ENCODE data around the gene NRIP3. TPM values are rescaled to one million over a fixed set of nuclear protein-coding genes. Genes with fewer than 3 reads are reported as not detected.

Gene NRIP3
- total RNA-seq, 1 experiment from 2014 or later = 1.9 TPM

DNA sequence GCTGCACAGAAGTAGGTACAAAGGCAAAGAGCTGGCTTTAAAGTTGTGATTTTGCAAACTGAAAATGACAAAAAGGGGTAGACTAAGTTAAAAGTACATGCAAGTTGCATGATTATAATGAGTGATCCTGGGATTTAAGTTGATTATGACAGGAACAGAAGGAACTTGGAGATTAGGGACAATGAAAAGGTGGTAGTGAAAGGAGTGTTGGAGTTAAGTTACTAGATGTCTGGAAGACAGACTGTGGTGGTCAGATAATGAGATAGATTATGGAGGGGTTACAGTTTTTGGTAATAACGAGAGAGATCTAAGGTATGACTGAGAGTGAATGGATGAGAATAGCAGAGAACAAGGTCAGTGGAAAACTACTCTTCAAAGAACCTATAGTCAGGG, 31.9 kb downstream of the NRIP3 start:
- no peak for DNase-seq
- Histone ChIP-seq H3K36me3 (replicated peaks; ENCODE audit: control insufficient read depth, insufficient read depth, low read length) (no peaks in the 10 kb centered on the region; the same call in 1 of the 2 replicates), H3K4me3 (ENCODE audit: insufficient read depth, low read depth, low read length) (no peak overlapping the region), H3K27me3 (ENCODE audit: control insufficient read depth, insufficient read depth, low read length) (no peaks in the 10 kb centered on the region)

DNA sequence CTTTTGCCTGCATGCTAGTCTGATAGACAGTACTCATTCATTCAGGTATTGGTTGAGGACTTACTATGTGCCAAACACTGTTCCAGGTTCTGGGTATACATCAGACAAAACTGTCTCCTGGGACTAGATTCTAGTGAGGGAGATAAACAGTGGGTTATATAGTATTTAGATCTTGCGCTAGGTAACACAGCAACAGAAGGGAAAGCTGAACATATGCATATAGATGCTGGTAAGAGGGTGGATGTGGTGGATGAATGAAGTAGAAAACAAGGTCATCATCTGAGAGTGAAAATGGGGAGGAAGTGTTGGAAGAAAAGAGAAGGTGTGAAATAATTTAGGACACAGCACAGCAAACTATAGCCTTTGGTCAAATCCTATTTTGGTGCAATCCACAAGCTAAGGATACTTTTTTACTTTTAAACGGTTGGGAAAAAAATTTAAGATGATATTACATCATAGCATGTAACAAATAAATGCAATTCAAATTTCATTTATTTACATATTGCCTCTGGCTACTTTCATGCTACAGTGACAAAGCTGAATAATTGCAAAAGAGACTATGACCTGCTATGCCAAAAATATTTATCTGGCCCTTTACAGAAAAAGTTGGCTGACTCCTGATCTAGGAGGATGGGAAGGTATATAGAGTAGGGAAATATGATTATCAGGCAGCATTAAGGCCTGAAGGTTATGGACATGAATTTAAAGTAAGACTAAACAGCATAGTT, 32.4 kb downstream of the NRIP3 start:
- Histone ChIP-seq H3K27me3 (ENCODE audit: control insufficient read depth, insufficient read depth, low read length) (no peaks in the 10 kb centered on the region), H3K4me3 (ENCODE audit: insufficient read depth, low read depth, low read length) (no peak overlapping the region), H3K36me3 (replicated peaks; ENCODE audit: control insufficient read depth, insufficient read depth, low read length) (no peaks in the 10 kb centered on the region; the same call in 1 of the 2 replicates)
- no peak for DNase-seq

DNA sequence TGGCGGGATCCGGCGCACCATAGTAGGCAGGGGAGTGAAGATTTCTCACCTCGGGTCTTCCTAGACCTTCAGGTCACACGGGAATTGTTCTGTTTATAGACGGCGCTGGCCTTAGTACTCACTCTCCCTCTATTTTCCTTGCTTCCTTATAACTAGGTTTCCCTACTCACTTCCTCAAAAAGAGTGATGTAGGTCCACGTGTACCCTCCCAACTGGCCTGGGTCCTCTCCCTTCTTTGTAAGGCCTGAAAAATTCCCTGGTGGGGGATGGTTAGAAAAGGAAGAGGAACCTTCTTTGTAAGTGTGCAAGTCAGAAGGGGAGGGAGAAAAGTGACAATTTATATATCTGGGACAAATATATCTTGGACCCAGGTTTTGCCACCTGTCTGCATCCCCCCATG, 36.6 kb downstream of the NRIP3 start:
- no peaks in the 10 kb centered on the region for H3K27me3 ChIP-seq (ENCODE audit: control insufficient read depth, insufficient read depth, low read length)
- H3K36me3 ChIP-seq (replicated peaks; ENCODE audit: control insufficient read depth, insufficient read depth, low read length) = no peaks in the 10 kb centered on the region; the same call in 1 of the 2 replicates
- no peak overlapping the region for H3K4me3 ChIP-seq (ENCODE audit: insufficient read depth, low read depth, low read length)
- no peak for DNase-seq

DNA sequence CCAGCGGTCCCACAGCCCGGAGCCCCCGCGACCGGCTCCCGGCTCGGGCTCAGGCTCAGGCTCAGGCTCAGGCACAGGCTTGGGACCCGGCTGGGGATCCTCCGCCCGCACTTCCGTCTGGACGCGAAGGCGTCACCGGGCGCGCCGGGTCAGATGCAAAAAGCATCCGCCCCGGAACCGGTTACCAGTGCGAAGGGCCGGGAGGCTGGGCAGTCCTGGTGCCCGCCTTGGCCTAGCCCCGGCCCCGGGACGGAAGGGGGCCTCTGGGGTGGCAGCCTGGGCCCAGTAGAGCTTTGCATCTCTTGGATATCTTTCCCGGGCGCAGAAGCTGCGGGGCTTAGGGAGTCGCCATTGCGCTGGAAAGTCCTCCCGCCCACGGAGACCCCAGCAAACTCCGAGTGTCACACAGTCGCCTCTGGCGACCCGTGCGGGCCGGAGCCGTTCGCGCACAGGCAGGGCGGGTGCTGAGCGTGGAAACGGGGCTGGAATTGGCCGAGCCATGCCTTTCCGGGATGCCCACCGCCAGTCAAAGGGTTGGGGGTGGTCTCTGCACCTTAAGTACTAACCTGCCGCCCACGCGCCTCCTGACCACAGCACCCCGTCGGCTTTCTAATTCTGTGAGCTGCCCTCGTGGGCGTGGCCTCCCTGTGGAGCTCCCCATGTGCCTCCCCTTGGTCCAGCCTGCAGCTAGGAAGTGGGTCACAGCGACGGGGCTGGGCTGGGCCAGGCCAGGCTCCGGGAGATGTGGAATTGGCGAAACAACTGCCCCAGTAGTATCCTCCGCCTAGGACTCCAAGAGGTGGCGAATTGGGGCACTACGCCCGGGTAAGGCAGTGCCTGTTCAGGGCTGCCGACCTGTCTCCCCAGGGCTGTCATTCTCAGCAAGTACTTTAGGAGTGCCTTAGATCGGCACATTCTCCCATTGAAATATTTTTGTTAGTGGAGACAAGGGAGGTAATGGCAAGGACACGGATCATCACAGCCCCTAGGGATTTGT, 39.2 kb downstream of the NRIP3 start, which contains the start of gene TMEM9B:
Gene TMEM9B, minus strand, starts transcription at position 119 of the 997 bp plus-strand sequence. CDS start 129 bp downstream, outside the sequence.
- DNase-seq = peak; percentile 94
- Histone ChIP-seq H3K27me3 (ENCODE audit: control insufficient read depth, insufficient read depth, low read length) (no peaks in the 10 kb centered on the region), H3K36me3 (replicated peaks; ENCODE audit: control insufficient read depth, insufficient read depth, low read length) (no peaks in the 10 kb centered on the region; the same call in 1 of the 2 replicates), H3K4me3 (ENCODE audit: insufficient read depth, low read depth, low read length) (peak within 1 kb of the TSS; percentile 93)

DNA sequence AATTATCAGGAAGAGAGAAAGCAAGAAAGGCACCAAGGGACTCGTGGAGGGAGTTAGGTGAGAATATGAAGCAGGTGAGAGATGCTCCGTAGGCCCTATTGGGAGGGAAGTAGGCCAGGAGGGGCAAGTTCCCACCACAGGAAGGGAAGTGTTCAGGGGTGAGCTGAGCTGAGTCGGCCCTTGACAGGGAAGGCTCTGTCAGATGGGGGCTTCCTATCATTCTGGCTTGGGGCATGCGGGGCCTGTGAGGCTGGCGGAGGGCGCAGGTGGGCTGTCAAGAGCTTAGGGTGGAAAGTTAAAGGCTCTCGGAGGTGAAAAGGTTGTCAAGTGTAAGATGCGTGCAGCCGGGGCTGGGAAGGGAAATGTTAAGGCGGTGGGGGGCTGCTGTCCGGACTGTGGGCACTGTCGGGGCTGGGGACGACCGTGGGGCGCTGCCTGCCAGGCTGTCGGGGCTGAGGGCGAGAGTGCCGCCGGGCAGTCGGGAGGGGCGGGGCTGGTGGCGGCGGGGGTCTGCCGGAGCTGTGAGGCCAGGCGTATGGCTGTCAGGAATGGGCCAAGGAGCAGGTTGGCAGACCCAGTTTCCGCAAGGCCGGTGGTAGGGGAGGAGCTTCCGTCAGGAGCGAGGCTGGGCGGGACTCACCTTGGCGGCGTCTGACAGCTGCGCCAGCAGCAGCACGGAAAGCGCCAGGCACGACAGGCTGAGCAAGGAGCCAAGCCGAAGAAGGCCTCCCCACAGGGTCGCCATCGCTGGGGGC, 40.1 kb downstream of the NRIP3 start:
- H3K27me3 ChIP-seq (ENCODE audit: control insufficient read depth, insufficient read depth, low read length) = no peaks in the 10 kb centered on the region
- peak; percentile 94 for DNase-seq
- no peaks in the 10 kb centered on the region for H3K36me3 ChIP-seq (replicated peaks; ENCODE audit: control insufficient read depth, insufficient read depth, low read length)
- peak overlapping the region; percentile 93 for H3K4me3 ChIP-seq (ENCODE audit: insufficient read depth, low read depth, low read length)

DNA sequence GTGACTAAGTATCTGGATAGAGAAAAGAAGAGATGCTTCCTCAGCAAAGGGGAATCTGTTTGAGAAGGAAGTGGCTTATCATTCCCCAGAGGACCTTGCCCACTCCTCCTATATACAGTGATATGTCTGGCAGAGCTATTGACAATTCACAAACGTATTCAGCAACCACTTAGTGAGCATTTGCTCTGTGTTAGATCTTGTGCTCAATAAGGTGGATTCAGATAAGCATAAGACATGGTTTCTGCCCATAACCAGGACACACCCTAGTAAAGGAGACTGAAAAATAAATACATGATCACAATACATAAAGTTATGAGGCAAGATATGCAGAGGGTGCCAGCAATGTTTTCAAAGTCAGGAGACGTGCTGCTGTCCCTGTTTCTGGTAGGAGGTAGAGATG, 41.0 kb downstream of the NRIP3 start:
- Histone ChIP-seq H3K27me3 (ENCODE audit: control insufficient read depth, insufficient read depth, low read length) (no peaks in the 10 kb centered on the region), H3K36me3 (replicated peaks; ENCODE audit: control insufficient read depth, insufficient read depth, low read length) (no peaks in the 10 kb centered on the region), H3K4me3 (ENCODE audit: insufficient read depth, low read depth, low read length) (no peak overlapping the region)
- no peak for DNase-seq

DNA sequence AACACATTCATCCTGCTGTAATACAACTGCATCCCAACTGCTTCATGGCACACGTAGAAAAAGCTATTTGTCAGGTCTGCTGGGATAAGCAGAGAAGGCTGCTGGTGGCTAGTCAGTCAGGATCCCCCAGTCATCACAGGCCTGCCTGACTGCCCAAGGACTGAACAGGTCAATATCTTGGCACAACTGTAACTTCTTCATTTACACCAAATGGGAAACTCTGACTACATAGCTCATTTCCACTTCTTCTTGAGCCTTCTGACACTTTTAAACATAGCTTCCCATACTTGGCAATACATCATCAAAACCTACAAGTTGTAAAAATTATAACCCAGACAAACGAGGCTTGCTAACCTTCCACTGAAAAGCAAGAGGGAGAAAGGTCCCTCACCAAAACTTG, 42.4 kb downstream of the NRIP3 start:
- Histone ChIP-seq H3K36me3 (replicated peaks; ENCODE audit: control insufficient read depth, insufficient read depth, low read length) (no peaks in the 10 kb centered on the region), H3K27me3 (ENCODE audit: control insufficient read depth, insufficient read depth, low read length) (no peaks in the 10 kb centered on the region), H3K4me3 (ENCODE audit: insufficient read depth, low read depth, low read length) (no peak overlapping the region)
- DNase-seq = no peak

DNA sequence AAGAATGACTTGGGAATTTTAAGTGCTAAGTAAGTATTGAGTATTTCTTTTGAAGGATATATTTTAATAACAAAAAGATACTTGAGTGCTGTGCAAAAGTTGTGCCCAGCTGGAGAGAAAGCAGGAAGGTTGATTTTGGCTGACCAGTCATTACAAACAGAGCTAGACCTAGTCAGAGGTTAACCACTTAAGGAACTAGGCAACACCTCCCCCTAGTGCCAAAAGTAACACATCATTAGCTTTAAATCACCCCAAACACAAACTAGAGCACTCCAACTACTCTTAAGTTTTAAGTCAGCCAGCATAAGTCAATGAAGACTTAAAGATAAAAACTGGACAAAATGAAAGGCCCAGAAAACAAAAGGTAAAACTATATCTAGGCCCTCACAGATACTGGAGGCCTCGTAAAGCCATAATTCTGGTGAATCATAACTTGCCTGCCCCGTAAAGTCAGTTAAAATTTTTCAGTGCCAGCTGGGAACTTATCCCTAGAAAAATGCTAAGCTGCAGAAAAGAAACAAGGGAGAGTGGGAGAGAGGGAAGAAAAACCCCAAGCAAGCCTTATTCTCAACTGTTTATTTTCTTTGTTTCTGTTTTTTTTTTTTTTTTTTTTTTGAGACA, 44.1 kb downstream of the NRIP3 start:
- H3K36me3 ChIP-seq (replicated peaks; ENCODE audit: control insufficient read depth, insufficient read depth, low read length) = no peaks in the 10 kb centered on the region
- H3K27me3 ChIP-seq (ENCODE audit: control insufficient read depth, insufficient read depth, low read length) = no peaks in the 10 kb centered on the region
- H3K4me3 ChIP-seq (ENCODE audit: insufficient read depth, low read depth, low read length) = no peak overlapping the region
- peak; percentile 85 for DNase-seq

DNA sequence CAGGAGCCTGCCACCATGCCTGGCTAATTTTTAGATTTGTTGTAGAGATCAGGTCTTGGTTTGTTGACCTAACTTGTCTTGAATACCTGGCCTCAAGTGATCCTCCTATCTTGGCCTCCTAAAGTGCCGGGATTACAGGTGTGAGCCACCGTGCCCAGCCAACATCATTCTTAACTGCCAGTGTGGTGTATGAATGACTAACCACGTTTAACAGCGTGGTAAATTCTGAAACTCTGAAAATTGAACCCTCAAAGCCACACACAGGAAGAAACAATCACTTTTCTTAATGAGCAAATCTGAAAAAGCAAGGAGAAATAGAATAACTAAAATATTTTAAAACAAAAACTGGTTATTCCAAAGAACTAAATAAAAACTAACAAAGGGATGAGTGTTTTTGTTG, 46.9 kb downstream of the NRIP3 start:
- no peak overlapping the region for H3K4me3 ChIP-seq (ENCODE audit: insufficient read depth, low read depth, low read length)
- no peaks in the 10 kb centered on the region for H3K36me3 ChIP-seq (replicated peaks; ENCODE audit: control insufficient read depth, insufficient read depth, low read length)
- DNase-seq = no peak
- H3K27me3 ChIP-seq (ENCODE audit: control insufficient read depth, insufficient read depth, low read length) = no peaks in the 10 kb centered on the region

DNA sequence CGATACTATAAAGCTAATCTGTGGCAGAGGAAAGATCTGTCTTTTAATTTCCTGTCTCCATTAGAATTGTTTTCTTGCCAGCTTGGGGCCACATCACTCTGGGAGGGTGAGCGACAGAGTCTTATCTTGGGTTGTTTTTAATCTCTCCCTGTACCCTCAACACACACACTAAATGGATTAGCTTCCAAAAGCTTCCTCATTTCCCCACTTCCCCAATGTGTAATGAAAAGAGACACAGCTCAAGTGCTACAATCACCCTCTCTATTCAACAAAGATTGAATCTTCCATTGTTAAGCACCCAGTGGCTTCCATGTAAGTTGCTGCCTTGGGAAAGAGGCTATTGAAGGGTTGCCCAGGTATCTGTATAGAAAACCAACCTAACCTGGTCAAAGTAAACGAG, 54.9 kb downstream of the NRIP3 start:
- no peaks in the 10 kb centered on the region for H3K27me3 ChIP-seq (ENCODE audit: control insufficient read depth, insufficient read depth, low read length)
- H3K4me3 ChIP-seq (ENCODE audit: insufficient read depth, low read depth, low read length) = no peak overlapping the region
- no peak for DNase-seq
- H3K36me3 ChIP-seq (replicated peaks; ENCODE audit: control insufficient read depth, insufficient read depth, low read length) = no peaks in the 10 kb centered on the region

DNA sequence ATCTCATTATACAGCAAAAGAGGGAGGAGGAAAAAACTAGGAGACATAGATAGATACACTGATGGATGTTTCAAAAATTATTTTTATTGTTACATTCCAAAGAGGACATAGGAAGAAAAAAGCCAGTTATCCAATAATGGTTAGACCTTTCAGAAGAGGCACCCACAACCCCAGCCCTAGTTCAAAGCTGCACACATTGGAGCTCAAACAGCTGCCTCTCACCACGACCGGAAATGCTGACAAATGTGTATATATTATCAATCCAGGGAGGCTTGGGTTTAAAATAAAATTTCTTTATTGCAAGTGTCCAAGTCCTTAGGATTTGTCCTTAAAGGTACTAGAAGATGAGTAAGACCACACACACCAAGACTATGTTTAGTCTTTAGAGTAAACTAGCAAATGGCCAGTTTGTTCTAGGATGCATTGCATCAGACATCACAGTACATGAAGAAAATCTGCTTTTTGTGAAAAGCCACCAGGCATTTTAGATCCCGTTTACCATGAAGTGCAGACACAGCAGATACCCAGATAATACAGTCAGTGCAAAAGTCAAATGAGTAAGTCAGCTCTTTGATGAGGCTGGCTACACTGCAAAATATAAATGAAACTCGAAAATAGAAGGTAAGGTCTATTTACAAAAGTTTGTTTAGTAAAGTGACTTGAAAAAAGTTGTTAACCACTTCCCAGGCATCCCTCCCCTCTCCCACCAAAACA, 56.4 kb downstream of the NRIP3 start:
- Histone ChIP-seq H3K36me3 (replicated peaks; ENCODE audit: control insufficient read depth, insufficient read depth, low read length) (no peaks in the 10 kb centered on the region), H3K27me3 (ENCODE audit: control insufficient read depth, insufficient read depth, low read length) (no peaks in the 10 kb centered on the region), H3K4me3 (ENCODE audit: insufficient read depth, low read depth, low read length) (no peak overlapping the region)
- no peak for DNase-seq

DNA sequence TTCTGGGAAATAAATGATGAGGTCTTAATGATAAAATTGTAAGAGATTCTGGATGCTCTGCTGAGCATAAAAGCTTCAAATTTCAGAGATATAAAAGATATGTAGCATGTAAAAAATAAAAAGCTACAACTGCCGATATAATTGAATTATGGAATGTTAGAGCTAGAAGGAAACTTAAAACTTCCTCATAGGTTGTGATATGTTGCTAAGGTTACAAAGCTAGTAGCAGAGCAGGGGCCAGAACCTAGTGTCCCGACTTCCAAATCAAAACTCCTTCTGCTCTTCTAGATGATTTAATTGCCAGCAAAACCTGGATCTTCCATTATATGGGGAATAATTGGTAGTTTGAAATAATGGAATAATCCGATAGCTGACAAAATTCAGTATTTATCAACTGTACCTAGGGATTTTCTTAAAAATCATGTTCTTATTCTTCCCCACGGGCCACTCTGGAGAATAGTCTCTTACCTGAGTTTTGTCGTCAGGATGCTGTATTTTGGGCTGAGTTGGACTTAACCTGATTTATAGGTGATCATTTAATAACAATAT, 61.2 kb downstream of the NRIP3 start, which contains the start of gene ASCL3:
Gene ASCL3, minus strand, starts transcription at position 499 of the 549 bp plus-strand sequence. CDS start 4,855 bp downstream, outside the sequence.
- DNase-seq = no peak
- H3K4me3 ChIP-seq (ENCODE audit: insufficient read depth, low read depth, low read length) = no peak within 1 kb of the TSS
- no peaks in the 10 kb centered on the region for H3K36me3 ChIP-seq (replicated peaks; ENCODE audit: control insufficient read depth, insufficient read depth, low read length)
- no peaks in the 10 kb centered on the region for H3K27me3 ChIP-seq (ENCODE audit: control insufficient read depth, insufficient read depth, low read length)

Measured in H7 (cell line).